GM21529 (cell line): ENCODE measurements around the gene SH2D5.
"Not testable (repeated sequence)": the region's sequence is repeated elsewhere in the genome, so short reads cannot be mapped to it uniquely, and the experiment has no call there.

Source experiments
- ATAC-seq: cut with Tn5 transposase; IDR thresholded peaks from one replicate; pipeline ENCODE4 v1.9.1; 2021; ENCODE audit not compliant: unreplicated experiment

Gene SH2D5

DNA sequence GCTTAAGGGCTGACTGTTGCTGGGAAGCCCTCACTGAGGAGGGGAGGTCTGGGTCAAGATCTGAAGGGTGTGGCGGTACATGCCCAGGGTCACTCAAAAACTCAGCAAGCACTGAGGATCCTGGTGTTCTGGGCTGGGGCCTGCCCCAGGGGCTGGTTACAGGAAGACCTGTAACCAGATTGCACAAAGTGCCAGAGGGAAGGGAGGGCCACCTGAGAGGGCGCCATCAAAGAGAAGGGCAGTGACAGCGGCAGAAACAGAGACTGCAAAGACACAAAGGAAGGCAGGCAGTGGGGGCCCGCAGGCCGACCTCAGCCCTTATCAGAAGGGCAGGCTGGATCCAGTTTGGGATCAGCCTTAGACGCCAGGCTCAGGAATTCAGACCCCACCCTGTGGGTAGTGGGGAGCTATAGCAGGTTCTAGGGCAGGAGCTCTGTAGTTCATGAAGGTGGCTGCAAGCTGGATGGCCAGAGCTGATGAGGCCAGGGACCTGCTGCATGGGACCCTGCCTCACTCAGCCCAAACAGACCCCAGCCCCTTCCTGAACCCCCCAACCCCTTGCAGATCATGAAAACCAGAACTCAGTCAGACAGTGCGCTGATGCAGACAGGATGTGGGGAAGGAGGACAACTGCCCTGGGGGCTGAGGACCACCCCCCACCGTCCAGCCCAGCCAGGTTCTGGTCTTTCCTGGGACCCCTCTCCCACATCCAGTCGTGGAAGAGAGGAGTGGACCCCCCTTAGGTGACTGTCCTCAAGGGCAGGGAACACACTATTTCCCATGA, 3.9 kb downstream of the SH2D5 start:
- no peak for ATAC-seq

DNA sequence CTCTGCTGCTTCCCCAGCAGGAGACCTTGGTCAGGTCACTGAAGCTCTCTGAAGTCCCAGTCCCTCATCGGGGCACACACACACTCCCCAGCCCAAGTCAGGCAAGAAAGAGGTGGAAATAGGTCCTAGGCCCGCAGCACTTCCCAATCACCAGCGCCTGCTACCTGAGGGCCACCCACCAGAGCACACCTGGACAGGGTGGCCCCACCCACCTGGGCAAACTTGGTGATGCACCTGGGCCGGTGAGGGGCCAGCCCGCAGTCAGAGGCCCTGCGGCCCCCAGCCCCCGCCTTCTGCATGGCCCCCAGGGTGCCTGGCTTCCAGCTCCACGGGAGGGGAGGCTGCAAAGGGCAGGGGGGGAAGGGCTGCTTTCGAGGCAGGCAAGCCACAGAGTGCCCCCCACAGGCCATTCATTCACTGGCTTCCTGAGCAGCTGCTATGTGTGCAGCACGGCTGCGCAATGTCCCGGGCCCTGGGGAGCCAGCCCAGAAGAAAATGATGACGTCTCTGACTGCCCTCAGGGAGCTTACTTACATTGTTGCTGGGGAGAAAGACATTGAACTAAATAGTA, 4.7 kb downstream of the SH2D5 start:
- ATAC-seq: no peak

DNA sequence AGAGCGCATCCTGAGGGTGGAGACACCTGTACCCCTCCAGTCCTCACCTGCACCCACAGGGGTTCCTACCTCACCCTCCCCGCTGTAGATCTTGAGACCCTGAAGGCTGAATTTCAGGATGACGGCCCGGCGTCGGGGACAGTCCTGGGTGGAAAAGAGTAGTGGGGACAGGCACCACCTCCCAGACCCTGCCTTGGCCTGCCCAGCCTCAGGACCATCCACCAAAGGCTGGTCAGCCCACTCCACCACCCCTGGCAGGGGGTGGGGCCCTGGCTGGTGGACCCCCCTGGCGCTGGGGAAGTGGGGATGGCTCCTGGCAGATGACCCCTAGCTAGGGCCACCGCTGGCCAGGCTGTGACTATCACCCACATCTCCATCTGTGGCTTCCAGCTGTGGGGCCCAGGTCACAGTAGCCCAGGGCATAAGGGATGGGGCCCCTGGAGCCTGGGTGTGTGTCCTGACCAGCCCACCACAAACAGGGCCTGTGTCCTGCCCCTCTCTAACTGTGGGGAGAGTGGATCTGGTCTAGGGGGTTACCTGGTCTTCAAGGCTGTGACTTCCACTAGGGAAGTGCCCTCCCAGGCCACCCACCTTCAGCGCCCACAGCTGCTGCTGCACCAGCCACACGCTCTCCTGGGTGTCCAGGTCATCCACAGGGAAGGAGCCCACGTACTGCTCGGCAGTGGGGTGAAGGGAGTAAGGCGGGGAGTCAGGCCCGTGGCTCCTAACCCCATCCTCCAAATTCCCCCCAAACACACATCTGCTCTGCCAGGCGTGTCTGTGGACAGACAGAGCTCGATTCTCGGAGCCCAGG, 5.4 kb downstream of the SH2D5 start:
- no peak for ATAC-seq

DNA sequence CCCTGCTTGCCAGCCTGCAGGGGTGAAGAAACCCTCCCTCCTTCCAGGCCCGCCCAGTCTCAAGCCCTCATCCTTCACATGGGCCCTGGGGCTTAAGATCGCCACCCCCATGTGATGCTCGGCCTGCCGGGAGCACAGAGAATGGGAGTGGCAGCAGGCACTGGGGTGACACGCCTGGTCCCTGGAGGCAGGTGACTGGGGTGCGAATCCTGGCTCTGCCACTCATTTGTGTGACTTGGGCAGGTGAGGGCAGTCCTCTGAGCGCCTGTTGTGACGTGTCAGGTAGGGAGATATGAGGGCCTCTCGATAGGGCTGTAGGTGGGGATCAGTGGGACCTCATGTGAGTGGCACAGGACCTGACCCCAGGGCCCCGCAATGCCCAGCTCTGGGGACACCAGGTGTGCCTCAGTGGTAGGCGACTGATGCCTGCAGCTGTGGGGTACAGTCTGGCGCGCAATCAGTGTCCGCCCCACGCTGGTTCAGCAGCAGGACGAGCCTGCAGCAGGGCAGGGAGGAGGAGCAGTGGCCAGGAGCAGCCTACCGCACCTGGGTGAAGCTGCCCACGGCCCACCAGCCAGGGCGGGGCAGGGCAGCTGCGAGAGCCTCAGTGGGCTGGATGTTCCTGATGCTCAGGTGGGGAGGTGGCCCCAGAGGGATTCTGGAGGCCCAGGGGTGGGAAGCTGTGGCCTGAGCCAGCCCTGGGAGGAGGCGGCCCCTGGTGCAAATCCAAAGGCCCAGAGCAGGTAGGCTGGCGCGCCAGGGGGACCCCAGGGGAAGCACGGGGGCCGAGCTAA, 6.2 kb downstream of the SH2D5 start:
- no peak for ATAC-seq

DNA sequence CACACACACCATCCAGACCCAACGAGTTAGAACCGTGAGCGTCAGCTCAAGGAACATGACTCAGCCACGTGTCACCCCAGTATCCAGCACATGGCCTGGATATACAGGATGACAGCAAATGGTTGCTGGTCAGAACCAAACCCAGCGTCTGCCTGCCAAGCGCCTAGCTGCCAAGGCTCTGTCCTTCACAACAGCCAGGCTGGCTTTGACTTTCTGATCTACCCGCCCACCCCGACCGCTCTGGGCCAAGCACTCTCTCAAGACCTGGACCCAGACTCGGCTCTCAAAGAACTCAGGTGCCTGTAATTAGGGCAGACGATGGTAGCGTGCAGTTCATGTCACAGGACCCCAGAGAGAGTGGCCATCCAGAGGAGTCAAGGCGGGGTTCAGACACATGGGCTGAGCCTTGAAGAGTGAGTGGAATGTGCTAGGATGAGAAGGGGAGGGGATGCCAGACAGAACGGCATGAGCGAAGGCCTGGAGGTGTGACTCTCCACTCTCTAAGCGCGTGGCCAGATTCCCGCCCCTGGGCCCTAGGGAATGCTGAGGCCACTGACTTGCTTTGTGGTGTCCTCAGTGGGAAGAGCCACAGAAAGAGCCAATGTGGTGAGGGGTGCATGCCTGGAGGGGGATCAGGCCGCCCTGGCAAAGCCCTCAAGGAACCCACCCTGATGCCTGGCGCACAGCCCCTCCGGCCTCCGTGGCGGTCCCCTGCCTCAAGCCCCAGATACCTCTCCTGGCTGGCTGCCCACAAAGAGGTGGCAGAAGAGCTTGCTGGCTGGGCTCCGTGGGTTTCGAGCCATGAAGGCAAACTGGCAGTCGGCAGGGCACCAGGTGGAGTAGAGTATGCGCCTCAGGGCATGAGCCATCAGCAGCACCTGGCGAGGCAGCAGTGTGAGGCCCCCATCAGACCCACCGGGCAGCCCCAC, 7.0 kb downstream of the SH2D5 start:
- ATAC-seq: no peak

DNA sequence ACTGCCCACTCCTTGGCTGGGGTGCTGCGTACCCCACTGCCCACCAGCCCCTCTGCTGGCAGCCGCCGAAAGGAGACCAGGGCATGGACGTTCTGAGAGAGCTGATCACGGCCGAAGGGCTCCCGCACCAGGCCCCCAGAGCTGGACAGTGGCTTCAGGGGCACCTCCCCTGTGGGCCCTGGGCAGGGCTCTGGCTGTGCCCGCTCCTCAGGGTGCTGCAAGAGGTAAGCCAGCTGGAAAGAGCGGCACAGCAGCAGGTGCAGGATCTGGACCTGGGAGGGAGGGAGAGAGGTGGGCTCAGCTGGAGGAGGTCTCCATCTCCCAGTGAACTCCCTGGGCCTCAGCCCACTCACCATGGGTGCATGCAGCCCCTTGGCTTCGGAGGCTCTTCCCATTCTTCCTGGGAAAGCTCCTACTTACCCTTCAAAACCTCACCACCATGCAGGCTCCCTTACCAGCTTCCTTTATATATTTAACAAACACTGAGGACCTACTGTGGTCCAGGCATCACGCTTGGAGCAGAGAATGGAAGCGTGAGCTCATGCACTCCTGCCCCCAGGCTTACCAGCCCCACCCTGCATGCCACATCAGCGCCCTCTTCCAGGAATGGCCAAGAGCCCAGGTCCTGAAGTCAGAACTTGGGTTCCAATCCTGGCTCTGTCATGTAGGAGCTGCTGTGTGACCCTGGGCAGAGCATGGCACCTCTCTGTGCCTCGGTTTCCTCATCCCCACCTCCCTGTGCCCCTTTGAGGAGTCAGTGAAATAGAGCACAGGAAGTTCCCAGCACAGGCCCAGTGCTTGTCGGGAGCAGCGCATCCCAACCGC, 7.9 kb downstream of the SH2D5 start:
- no peak for ATAC-seq

DNA sequence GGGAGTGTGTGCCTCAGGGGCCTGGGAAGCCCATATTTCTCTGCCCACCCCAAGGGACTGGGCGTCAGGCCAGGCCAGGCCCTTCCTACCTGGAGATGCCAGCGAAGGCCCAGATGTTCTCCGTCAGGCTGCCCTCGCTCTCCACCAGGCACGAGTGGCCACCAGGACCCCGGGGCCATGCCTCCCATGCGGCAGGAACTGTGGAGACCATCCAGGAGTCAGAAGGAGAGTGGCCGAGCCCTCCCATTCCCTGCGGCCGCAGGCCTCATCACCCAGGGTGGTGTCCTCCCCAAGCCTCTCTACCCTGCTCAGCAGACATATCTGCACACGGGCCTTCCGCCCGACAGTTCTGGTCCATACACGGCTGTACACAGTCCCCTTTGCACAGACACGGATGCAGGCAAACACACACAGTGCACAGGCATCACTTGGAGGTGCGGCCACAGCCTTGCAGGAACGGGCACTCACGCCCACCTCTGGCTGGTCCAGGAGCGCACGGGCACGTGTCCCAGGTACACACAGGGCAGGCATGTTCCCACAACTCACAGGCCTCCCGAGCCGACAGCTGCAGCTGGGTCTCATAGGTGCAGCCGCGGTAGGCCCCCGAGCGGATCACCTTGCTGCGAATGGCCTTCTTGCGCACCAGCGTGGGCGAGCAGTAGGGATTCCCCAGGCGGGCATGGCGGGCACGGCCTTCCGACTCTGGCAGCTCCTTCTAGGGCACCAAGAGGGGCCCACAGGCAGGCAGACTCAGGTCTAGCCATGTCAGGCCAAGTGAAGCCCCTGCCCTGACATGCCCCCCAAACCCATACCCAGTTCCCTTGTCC, 8.8 kb downstream of the SH2D5 start:
- no peak for ATAC-seq

DNA sequence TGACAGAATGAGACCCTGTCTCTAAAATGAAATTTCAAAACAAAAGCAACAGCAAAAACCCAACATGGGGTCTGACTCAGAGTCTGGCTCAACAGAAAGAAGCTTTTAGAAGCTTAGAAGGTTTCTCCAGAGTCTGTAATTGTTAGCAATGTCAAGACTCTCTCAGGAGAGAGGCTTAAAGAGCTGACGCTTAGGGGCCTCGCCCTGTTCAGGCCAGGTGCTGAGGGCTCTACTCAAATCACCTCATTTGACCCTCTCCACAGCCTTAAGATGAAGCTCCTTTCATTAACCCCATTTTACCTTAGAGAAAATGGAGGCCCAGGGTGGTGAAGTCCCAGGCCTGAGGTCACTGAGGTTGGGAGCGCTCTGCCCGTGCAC, 9.4 kb downstream of the SH2D5 start:
- no peak for ATAC-seq

DNA sequence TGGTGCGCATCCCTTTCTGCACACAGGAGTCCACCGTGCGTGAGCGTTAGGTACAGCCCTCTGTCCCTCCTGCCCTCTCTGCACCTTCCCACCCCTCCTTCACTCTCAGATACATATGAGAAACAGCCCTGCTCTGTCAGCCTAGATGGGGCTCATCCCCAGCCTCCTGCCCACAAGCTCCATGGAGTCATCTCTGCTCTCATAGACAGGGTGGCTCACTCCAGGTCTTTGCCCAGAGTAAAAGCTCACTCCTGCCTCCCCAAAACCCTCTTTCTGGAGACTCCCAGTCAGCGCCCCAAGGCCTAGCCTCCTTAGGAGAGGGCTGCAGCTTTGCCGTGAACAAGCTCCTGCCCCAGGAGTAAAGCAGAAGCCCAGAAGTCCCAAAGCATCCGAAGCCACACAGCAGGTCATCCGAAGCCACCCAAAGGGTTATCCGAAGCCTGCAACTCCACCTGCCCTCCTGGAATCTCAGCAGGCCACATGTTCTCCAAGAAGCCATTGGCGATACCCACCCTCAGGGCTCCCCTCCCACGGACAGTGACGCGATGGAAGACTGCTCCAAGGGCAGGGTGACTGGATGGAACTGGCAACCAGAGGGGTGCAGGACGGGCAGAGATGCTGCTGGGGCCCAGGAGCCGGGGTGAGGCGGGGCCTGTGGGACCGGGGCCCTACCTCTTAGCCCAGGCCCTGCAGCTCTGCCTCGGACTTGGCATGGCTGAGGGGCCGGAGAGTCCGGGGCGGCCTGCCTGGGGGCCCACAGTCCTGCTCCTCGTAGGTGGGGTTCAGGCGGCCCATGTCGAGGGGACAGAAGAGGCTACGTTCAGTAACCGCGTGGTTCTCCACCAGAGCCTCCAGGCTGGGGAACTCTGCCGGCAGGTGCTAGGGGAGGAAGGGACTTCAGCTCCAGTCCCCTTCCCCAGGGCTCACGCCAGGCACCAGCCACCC, 11.1 kb downstream of the SH2D5 start:
- ATAC-seq: no peak

DNA sequence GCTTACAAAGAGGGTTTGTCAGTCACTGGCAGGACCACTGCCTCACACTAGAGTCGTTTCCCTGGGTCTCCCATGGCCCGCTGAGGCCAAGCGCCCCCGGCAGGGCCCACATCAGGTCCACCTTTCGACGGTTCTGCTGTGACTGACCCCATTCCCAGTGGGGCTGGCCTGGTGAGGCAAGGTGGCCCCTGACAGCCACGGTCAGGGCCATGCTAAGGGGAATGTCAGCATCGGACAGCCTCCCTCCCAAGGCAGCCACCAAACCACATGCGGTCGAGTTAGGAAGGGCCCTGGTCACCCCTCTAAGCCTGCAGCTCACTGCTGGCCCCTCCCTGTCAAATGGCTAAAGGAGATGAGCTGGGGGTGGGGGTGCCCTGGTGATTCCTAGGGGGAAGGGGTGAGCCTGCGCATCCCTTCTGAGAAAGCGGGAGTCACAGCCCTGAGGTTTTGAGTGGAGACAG, 11.8 kb downstream of the SH2D5 start:
- ATAC-seq: no peak

DNA sequence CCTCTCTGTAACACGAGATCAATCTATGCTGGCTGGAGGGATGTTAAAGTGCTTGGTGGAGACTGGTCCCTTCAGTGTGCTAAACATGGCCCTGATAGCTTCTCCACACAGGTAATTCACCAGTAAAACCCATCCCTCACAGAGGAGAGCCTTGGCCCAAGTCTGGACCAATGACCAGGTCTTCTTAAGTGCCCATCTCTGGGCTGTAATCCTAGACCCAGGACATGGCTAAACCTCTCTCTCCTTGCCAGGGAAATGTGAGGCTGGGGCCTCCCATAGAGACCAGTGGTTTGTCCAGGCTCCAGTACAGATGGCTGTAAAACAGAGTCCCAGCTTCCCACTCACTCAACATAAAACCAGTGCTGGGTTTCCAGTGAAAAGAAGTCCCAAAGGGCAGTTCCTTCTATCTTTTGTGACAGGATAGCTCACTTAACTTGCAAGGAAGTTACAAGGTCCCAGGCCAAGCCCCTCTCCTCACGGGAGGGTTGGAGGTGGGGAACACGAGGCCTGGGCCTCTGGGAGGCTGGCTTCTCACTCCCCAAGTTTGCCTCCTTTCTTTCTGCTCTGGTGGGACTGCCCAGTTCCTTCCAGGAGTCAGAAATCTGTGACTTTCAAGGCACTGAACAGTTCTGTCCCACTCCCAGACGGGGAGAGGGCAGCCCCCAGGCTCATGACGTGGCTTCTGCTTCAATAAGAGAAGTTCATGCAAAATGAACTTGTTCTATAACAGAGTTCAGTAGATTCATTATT, 12.5 kb downstream of the SH2D5 start:
- no peak for ATAC-seq

DNA sequence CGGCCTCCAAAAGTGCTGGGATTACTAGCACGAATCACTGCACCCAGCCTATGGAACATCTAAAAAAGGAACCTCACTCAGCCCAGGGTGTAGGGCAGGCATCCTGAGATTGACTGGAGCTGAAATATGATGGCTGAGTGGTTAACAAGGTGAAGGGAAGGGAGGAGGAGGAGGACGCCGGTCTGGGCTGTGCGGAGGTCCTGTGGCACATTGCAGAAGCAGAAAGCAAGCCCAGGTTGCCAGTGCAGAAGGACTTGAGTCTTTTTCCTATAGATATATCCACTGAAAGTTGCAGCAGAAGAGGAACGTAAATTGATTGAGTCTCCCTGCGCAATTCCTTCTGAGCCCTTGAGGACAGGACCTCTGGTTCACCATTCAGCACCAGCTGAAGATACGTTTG, 13.2 kb downstream of the SH2D5 start:
- ATAC-seq: no peak

DNA sequence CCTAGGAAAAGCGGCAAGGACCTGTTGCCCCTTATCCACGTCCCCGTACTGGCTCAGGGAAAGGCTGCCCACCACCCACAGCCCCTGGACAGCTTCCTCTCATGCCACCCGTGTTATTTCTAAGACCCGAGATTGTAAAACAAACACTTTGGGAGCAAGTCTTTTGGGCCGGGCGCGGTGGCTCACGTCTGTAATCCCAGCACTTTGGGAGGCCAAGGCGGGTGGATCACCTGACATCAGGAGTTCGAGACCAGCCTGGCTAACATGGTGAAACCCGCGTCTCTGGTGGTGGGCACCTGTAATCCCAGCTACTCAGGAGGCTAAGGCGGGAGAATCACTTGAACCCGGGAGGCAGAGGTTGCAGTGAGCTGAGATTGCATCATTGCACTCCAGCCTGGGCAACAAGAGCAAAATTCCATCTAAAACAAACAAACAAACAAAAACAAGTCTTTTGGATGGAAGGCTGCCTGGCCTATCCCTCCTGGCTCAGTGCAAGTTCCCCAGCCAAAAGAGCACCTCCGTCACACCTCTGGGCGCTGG, 14.1 kb downstream of the SH2D5 start:
- not testable (repeated sequence) for ATAC-seq

DNA sequence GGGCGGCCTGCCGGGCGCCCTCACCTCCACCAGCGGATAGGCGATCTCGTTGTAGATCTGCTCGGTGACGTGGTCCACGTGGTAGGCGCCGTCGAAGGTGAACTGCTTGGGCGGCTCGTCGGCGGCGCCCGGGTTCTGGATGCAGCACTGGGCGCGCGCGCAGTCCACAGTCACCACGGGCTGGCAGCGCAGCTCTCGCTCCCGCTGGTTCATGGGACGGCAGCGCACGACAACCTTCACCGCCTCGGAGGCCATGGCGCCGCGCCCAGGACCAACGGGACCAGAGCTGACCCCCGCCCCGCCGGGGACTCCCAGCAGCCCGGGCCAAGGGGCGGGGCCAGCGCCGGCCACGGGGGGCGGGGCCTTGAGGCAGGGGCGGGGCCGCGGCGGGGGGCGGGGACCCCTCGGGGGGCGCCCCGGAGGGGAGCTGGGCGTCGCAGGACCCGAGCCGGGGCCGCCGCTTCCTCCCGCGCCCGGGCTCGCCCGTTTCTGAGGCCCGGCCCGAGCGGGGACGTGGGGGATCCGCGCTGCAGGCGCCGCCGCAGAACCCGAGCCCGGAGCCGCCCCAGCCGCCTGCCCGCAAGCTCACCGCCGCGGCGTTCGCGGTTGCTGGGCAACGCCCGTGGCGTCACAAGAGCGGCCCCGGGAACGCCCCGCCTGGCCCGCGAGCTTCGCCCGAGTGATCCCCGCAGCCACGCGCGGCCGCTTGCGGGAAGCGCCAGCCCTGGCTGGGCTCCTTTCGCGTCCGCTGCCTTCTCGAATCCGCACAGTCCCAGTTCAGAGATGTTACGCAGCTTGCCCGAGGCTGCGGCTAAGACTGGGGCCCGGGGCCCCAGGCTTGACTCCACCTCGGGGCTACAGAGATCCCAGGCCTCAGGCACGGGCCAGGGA, 14.8 kb downstream of the SH2D5 start, which contains the start of gene KIF17:
TSS of gene KIF17 (minus strand) at position 556 of the 891 bp plus-strand sequence. CDS start at position 255, 301 bp downstream.
- ATAC-seq: no peak

DNA sequence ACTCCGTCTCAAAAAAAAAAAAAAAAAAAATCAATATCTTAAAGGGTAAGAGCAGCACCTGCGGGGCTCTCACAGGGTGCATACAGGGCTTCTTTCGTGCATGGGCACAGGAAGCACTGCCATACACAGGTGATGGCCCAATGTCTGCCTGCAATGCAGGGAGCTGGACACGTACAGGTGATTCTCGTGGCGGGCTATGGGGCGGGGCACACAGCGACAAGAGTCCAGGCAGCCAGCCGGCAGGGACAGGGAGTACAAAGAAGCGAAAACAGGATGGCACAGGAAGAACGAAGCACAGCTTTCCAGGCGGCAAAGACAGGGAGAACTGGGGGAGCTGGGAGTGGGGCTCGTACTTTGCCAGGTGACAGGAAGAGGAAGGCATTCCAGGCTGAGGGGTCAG, 16.3 kb downstream of the SH2D5 start:
- ATAC-seq: no peak
